HG02943 (cell line): ENCODE data around the gene SLC66A3.

ENCODE experiments used
- ATAC-seq: cut with Tn5 transposase; IDR thresholded peaks from one replicate; pipeline ENCODE4 v1.9.1; 2021; ENCODE audit warnings: mild to moderate bottlenecking, low read depth, moderate library complexity; ENCODE audit not compliant: unreplicated experiment

Gene SLC66A3

DNA sequence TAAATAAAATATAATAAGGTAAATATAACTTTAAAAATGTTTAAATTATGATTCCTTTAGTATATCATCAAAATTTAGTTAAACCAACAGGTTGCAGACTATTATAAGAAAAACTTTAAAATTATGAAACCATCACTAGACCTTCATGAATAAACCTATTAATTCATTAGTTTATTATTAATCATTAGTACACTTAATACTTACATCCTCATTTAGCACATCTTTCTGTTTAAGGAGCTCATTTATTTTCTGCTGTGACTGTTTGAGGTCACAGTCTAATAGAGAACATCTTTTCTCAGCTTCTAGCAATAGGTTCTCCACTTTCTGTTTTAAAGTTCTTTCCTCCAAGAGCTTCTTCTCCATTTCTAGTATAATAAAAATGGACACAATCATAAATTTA, 52.8 kb downstream of the SLC66A3 start:
- ATAC-seq: no peak

DNA sequence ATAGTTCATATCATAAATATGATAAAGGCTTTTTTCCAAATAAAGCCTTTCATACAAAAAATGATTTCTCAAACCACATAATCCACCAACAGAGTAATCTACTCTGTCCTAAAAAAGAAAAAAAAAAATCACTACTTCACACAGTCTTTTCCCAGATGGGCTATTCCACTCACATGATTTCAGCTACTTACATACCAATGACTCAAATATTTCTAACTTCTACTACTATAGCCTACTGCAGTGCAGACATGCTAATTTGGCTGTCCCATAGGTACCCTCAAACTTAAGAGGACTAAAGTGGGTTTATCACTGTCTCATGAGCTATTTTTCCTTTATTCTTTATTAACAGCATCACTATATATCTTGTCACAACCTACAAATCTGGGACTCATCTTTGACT, 57.4 kb downstream of the SLC66A3 start:
- no peak for ATAC-seq

DNA sequence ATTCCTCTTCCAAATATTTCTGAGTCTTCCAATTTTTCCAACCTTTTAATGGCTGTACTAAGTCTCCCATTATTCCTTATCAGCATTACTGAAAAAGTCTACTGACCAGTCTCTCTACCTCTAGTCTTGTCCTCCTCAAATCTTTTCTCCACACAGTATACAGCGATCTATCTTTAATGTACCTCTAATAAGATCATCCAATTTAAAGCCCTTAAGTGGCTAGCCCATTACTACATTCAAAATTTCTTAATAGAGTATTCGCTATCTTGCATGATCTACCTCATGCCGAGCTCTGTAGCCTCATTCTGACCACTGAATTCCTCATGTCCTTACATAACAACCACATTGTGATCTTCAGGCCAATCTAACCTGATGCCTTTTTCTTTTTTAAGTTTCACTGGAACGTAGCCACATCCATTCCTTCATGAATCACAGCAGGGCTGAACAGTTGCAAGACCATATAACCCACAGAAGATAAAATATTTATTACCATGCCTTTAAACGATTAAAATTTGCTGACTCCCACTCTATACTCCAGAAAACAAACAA, 57.9 kb downstream of the SLC66A3 start:
- no peak for ATAC-seq

DNA sequence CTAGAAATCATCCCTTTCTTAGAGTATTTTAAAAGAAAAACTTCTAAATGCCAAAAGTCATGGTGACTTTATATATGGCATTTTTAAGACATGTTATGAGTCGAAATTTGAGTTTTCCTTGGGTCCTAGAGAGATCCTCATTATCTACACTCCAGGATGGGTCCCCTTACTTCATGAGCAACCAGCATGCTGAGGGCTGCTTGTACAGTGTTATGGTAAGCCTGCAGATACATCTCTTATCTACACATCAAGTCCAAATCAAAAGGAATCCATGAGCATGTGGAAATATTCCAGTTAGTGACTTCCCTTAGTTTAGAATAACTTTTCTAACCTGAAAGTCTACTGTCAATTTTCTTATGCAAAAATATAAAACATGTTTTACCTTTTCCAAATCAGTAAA, 58.7 kb downstream of the SLC66A3 start:
- no peak for ATAC-seq

DNA sequence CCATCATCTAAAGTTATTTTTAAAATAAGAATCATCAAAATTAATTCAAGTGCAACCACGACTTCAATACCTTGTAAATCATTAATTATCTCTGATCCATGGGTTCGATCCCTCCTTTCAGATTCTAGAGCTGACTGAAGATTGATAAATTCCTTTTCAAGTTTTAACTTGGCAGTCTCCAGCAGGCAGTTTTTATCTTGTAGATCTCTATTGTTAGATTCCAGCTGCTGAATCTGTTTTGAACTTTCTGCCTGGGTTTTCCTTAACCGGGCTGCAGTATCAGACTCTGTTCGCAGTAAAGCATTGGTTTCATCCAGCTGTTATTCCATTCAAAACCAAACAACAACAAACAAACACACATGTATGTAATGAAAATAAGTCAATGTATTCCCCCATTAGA, 59.5 kb downstream of the SLC66A3 start:
- ATAC-seq: no peak

DNA sequence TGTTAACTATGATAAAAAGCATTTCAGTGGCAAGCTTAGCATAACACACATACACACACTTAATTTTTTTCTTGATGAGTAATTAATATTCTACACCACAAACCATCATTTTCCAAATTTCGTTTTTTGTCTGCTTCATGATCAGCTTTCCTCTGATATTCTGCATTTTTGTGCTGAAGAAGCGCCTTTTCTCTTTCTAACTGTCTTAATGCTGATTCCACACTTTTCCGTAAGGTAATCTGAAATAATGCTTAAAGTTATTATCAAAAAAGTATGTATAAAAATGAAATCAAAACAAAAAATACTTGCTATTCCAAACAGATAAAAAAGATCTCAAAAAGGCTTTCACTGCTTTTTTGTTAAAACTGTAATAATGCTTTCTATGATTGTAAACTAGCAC, 60.1 kb downstream of the SLC66A3 start:
- ATAC-seq: no peak

DNA sequence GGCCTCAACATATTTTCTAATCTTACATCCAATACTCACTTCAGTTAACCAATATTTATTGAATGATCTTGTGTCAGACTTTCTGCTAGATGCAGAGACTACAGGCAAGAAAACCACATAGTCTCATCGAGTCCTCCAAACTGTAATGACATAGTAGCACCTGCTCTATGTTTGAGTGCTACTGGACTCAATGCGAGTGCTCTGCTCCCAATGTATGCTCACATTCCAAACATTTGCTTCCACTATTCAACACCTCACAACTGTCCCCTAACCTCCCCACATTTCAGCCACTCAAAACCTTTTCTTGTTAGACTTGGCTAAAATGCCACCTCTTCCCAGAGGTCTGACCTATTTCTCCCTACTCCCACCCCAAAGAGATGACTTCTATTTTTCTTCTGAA, 65.2 kb downstream of the SLC66A3 start:
- no peak for ATAC-seq

DNA sequence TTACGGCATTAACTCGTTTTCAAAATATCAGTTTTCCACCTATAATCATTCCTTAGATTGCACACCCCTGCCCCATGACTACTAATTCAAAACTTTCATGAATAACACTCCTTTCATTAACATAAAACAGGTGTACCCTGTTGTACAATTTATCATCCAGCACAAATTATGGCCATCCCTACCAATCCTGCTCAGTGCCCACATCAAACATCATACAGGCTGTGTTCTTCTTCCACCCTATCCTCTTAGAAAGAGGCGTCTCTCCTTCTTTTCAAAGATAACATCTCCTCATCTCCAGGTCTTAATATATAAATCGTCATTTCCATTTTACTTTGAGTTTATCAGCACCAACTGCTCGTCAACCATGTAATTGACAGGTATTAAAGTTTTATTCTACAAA, 67.6 kb downstream of the SLC66A3 start:
- ATAC-seq: no peak

DNA sequence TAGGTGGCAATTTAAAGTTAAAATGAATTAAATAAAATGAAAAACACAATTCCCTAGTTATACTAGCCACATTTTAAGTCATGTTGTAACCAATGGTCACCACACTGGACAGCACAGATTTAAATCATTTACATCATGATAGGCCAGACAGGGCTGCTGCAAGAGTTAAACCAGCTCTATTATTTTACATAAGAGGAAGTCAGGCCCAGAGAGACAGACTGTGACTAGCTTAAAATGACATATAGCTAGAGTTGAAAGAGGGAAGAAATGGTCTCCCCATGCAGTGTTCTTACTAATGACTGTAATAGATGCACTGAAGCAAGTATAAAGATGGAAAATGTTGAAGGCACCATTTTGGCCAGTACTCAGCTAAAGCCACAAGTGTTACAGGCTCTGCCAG, 69.6 kb downstream of the SLC66A3 start:
- ATAC-seq: no peak

DNA sequence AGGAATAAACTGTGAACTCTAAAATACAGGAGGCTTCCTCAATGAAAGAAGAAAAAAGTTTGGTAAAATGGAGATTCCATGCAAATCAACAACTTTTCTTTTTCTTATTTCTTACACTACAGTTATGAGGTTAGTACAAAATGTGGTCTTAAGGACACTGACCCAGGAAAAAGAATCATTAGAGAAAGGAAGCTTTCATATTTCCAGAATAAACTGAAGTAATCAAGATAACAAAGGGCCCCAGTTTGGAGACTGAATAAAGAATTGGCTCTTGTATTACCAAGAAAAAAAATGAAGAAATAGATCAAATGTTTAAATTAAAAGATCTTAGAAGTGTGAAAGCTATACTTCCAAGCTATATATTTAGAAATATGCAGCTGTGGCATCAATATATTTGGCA, 72.3 kb downstream of the SLC66A3 start:
- no peak for ATAC-seq
